ENCODE data around the gene TMC5. TPM values are rescaled to one million over a fixed set of nuclear protein-coding genes. Genes with fewer than 3 reads are reported as not detected.

The TMC5 gene
- polyA plus RNA-seq, 1 donor from 2014 or later: not detected

GRCh38 chr16:19521471-19522396 lies 104.1 kb downstream of the TMC5 start, which contains the start of gene GDE1:
GDE1 (minus strand) TSS chr16:19522098; CDS start chr16:19521964, 134 bp downstream.
- Histone ChIP-seq H3K4me3 (ENCODE audit: low read length) (peak within 1 kb of the TSS; percentile 82), H3K79me2 (replicated peaks; ENCODE audit: insufficient read depth, low read length) (peaks cover 52% of the 10 kb centered on the region), H3K36me3 (ENCODE audit: insufficient read depth, low read length) (no peaks in the 10 kb centered on the region), H4K20me1 (ENCODE audit: insufficient read depth) (no peaks in the 10 kb centered on the region), H3K9me2 (ENCODE audit: insufficient read depth, low read length) (no peaks in the 10 kb centered on the region), H3K9ac (ENCODE audit: low read length) (peak within 1 kb of the TSS; percentile 90), H3K27me3 (ENCODE audit: insufficient read depth, low read depth, low read length) (no peaks in the 10 kb centered on the region), H3K4me2 (ENCODE audit: low read length) (peak within 1 kb of the TSS; percentile 64), H3F3A (ENCODE audit: insufficient read depth, low read length, poor library complexity, severe bottlenecking) (peaks cover 6% of the 10 kb centered on the region), H2AFZ (ENCODE audit: low read depth, low read length) (peak within 1 kb of the TSS; percentile 66), H3K9me3 (ENCODE audit: low read length) (no peaks in the 10 kb centered on the region), H3K27ac (ENCODE audit: low read length) (peak within 1 kb of the TSS; percentile 92)
- TF ChIP-seq REST (IDR thresholded peaks at IDR 0.05; ENCODE audit: borderline replicate concordance) (peak; percentile 88), EP300 (conservative IDR thresholded peaks at IDR 0.05; ENCODE audit: poor library complexity, severe bottlenecking) (peak; percentile 51), MXI1 (conservative IDR thresholded peaks at IDR 0.05; ENCODE audit: poor library complexity, severe bottlenecking) (peak; percentile 87), SMC3 (conservative IDR thresholded peaks at IDR 0.05; ENCODE audit: poor library complexity) (peak; percentile 45), EZH2 (IDR thresholded peaks at IDR 0.05; ENCODE audit: borderline replicate concordance, insufficient read depth, low read length, poor library complexity, severe bottlenecking) (no peak), POLR2AphosphoS5 (IDR thresholded peaks at IDR 0.05) (peak; percentile 98), TAF1 (IDR thresholded peaks at IDR 0.05; ENCODE audit: low read depth) (peak; percentile 85), RAD21 (conservative IDR thresholded peaks at IDR 0.05) (peak; percentile 51), CTCF (IDR thresholded peaks at IDR 0.05; ENCODE audit: poor library complexity, severe bottlenecking) (peak; percentile 78)

- H3K4me2 ChIP-seq (ENCODE audit: low read length): peak overlapping the region; percentile 50
- no peaks in the 10 kb centered on the region for H3K36me3 ChIP-seq (ENCODE audit: insufficient read depth, low read length)
- peak overlapping the region; percentile 82 for H3K4me3 ChIP-seq (ENCODE audit: low read length)
- no peaks in the 10 kb centered on the region for H3K27me3 ChIP-seq (ENCODE audit: insufficient read depth, low read depth, low read length)
- TF ChIP-seq SMC3 (conservative IDR thresholded peaks at IDR 0.05; ENCODE audit: poor library complexity) (no peak), EZH2 (IDR thresholded peaks at IDR 0.05; ENCODE audit: borderline replicate concordance, insufficient read depth, low read length, poor library complexity, severe bottlenecking) (no peak), REST (IDR thresholded peaks at IDR 0.05; ENCODE audit: borderline replicate concordance) (no peak), EP300 (conservative IDR thresholded peaks at IDR 0.05; ENCODE audit: poor library complexity, severe bottlenecking) (no peak), TAF1 (IDR thresholded peaks at IDR 0.05; ENCODE audit: low read depth) (no peak), MXI1 (conservative IDR thresholded peaks at IDR 0.05; ENCODE audit: poor library complexity, severe bottlenecking) (no peak), RAD21 (conservative IDR thresholded peaks at IDR 0.05) (no peak), CTCF (IDR thresholded peaks at IDR 0.05; ENCODE audit: poor library complexity, severe bottlenecking) (no peak), POLR2AphosphoS5 (IDR thresholded peaks at IDR 0.05) (no peak)
- H3K79me2 ChIP-seq (replicated peaks; ENCODE audit: insufficient read depth, low read length): peaks cover 56% of the 10 kb centered on the region
- H3K27ac ChIP-seq (ENCODE audit: low read length): peak overlapping the region; percentile 92
- no peaks in the 10 kb centered on the region for H3K9me3 ChIP-seq (ENCODE audit: low read length)
- peaks cover 6% of the 10 kb centered on the region for H3F3A ChIP-seq (ENCODE audit: insufficient read depth, low read length, poor library complexity, severe bottlenecking)
- no peaks in the 10 kb centered on the region for H3K9me2 ChIP-seq (ENCODE audit: insufficient read depth, low read length)
- peak overlapping the region; percentile 90 for H3K9ac ChIP-seq (ENCODE audit: low read length)
- no peaks in the 10 kb centered on the region for H4K20me1 ChIP-seq (ENCODE audit: insufficient read depth)
- H2AFZ ChIP-seq (ENCODE audit: low read depth, low read length): peak overlapping the region; percentile 66
These were observed 104.7 kb downstream of the TMC5 start for GRCh38 chr16:19522397-19522732.
